Tibial nerve (tissue), 4 donors: ENCODE data around the gene JAML. TPM values are rescaled to one million over a fixed set of nuclear protein-coding genes. Genes with fewer than 3 reads are reported as not detected.

Source experiments
- DNase-seq, 2 donors: peaks; one replicate each; pipeline ENCODE4 v3.0.0-alpha.2; 2019; ENCODE audit warnings: low spot score in 2 of 2
- H3K27ac ChIP-seq, 4 donors: fragments of 200-600 bp; sonication (generic) in 3 of 4; one replicate each; pipeline ENCODE4 v1.5.1; 2017 to 2019; ENCODE audit warnings: mild to moderate bottlenecking in 1 of 4
- H3K27me3 ChIP-seq, 2 donors: fragments of 200-600 bp; sonication (generic) in 1 of 2; one replicate each; pipeline versions ENCODE4 v1.5.1 to v1.6.0; 2017 to 2019
- H3K36me3 ChIP-seq, 3 donors: fragments of 200-600 bp; sonication (generic); one replicate each; pipeline ENCODE4 v1.5.1; 2018 to 2019
- H3K4me1 ChIP-seq, 4 donors: fragments of 200-600 bp; sonication (generic) in 3 of 4; one replicate each; pipeline ENCODE4 v1.5.1; 2017 to 2019
- H3K4me3 ChIP-seq, 4 donors: fragments of 200-600 bp; sonication (generic) in 3 of 4; one replicate each; pipeline ENCODE4 v1.5.1; 2017 to 2019; ENCODE audit warnings: mild to moderate bottlenecking in 1 of 4, moderate library complexity in 1 of 4
- H3K9me3 ChIP-seq, 4 donors: fragments of 200-600 bp; sonication (generic) in 3 of 4; one replicate each; pipeline ENCODE4 v1.5.1; 2017 to 2019
- CTCF ChIP-seq, 5 experiments: fragments of 200-600 bp in 3 of 5; fragments of 450-650 bp in 2 of 5; sonication (generic) in 3 of 5; IDR thresholded peaks; one replicate each; pipeline ENCODE4 v1.5.1; 2016 to 2019; ENCODE audit warnings: antibody characterized with exemption in 5 of 5, mild to moderate bottlenecking in 3 of 5, moderate library complexity in 2 of 5
- EP300 ChIP-seq, 2 donors: sonication (generic); formaldehyde crosslinking; IDR thresholded peaks; one replicate each; pipeline ENCODE4 v1.6.1; 2017; ENCODE audit warnings: antibody characterized with exemption in 2 of 2, mild to moderate bottlenecking in 1 of 2
- POLR2A ChIP-seq, 2 donors: fragments of 450-650 bp; IDR thresholded peaks; one replicate each; pipeline ENCODE4 v1.6.1; 2017; ENCODE audit warnings: antibody characterized with exemption in 2 of 2, mild to moderate bottlenecking in 2 of 2, moderate library complexity in 2 of 2
- WGBS, 2 donors: methylation state at CpG; one replicate each; pipeline ENCODE4 v1.1.5; 2018; 5-methylcytosine and 5-hydroxymethylcytosine counted together
- total RNA-seq, 4 donors: library from RNA; depleted of rRNA; stranded (reverse); fragments of >200 nt; gene quantifications; one replicate each; pipeline ENCODE4 v1.1.0, GENCODE V29; 2016

The JAML gene
- total RNA-seq, 4 donors from 2014 or later, result 0.60 to 4.5 (median 3.9) TPM

DNA sequence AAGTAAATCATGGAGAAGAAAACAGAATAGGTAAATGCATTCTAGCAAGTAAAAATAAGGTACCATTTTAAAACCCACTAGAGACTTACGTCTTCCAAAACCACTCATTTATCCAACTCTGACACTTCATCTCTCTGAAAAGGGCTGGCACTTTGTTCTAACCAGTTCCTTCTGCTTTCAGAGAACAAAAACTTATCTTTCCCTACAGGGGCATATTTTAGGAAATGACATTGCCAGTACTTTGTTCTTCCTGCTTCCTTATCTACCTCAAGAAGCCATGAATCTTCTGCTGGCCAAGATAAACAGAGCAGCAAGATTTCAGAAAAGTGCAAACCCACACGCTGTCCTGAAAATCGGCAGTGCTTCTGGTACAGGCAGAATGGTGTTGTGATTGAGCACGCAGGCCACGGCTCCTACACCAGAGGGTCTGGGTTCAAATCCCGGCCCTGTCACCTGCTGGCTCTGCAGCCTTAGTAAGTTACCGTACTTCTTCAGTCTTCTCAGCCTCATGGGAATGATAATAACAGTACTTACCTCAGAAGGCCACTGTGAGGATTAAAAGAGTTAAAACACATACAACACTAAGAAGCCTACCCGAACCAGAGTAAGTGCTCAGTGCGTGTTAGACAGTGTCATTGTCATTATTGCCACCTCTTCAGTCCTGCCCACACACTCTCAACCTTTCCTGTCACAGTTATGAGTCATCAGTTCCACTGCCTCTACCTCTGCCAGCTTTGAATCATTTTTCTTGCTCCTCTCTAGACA, 16.4 kb upstream of the JAML start:
- Histone ChIP-seq H3K4me1 (peaks cover 0 to 5% (median 1%) of the 10 kb centered on the region in 4 donors), H3K36me3 (no peaks in the 10 kb centered on the region), H3K27me3 (peaks cover 0 to 10% of the 10 kb centered on the region in 2 donors), H3K9me3 (no peaks in the 10 kb centered on the region), H3K4me3 (no peak overlapping the region), H3K27ac (peak overlapping the region in 3 of 4 donors; percentile 41 to 66 (median 58))
- no peak for DNase-seq
- TF ChIP-seq CTCF (IDR thresholded peaks at IDR 0.05) (no peak), POLR2A (IDR thresholded peaks at IDR 0.05) (no peak), EP300 (IDR thresholded peaks at IDR 0.05) (peak in 1 of 2 donors; percentile 55)
- WGBS, 2 donors, result 56 to 73% methylated on average over 9 of the region's 9 CpGs

DNA sequence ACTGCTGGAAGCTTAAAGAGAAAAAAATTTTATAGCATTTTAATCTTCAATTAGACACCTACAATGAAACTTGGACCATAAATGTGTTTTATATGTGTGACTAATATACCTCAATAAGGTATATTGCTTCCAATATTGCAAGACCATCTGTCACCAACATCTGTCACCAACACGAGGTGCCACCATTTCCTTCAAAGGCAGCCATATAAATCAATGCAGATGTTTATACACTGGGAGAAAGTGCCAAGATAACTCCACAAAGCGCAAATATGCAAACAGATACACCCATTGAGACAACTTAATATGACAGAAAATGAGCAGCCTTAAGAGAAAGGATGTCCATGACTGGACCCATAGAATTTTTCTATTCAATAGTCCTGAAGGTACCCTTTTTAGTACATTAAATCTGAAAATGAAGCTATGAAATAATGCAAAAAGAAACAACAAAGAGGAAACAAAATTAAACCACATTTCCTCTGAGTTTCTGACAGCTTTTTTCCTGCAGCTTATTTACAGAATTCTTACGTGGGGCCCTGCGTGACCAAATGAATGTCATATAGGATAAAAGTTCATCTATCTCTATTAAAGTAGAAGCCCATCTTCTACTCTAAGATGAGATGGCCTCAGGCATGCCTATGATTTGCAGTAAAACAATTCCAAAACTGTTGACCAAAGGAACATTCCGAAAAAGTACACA, 14.8 kb upstream of the JAML start:
- Histone ChIP-seq H3K4me3 (no peak overlapping the region), H3K36me3 (no peaks in the 10 kb centered on the region), H3K27me3 (peaks cover 0 to 10% of the 10 kb centered on the region in 2 donors), H3K9me3 (no peaks in the 10 kb centered on the region), H3K27ac (peak overlapping the region in 2 of 4 donors; percentile 5 to 27), H3K4me1 (peaks cover 0 to 5% (median 1%) of the 10 kb centered on the region in 4 donors)
- DNase-seq, result no peak
- WGBS, 2 donors, result 63 to 74% methylated on average over 5 of the region's 5 CpGs
- TF ChIP-seq CTCF (IDR thresholded peaks at IDR 0.05) (no peak), POLR2A (IDR thresholded peaks at IDR 0.05) (no peak)

DNA sequence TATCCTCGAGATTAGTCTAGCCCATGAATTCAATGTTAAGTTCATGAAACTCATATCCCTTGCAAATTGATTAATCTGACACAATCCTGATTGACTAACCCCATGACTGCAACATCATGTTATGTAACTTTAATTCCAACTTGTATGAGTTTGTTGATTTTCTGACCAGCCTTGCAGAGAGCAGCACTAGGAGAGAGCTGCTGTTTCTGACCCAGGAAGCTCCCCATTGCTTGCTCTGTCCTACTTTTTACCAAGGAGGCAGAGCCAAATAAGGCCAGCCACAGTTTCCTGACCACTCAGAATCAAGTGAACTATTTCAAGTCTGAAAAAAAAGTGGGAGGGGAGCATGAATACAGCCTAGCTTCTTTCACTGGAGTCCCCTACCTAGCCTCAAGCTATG, 14.1 kb upstream of the JAML start:
- DNase-seq, result no peak
- Histone ChIP-seq H3K27me3 (peaks cover 0 to 10% of the 10 kb centered on the region in 2 donors), H3K9me3 (no peaks in the 10 kb centered on the region), H3K4me3 (no peak overlapping the region), H3K4me1 (peaks cover 0 to 5% (median 1%) of the 10 kb centered on the region in 4 donors), H3K27ac (no peak overlapping the region), H3K36me3 (no peaks in the 10 kb centered on the region)
- no peak for TF ChIP-seq CTCF (IDR thresholded peaks at IDR 0.05)
- TF ChIP-seq POLR2A (IDR thresholded peaks at IDR 0.05), result no peak
- TF ChIP-seq EP300 (IDR thresholded peaks at IDR 0.05), result no peak
- 75 to 77% methylated on average over 1 of the region's 1 CpG for WGBS, 2 donors

DNA sequence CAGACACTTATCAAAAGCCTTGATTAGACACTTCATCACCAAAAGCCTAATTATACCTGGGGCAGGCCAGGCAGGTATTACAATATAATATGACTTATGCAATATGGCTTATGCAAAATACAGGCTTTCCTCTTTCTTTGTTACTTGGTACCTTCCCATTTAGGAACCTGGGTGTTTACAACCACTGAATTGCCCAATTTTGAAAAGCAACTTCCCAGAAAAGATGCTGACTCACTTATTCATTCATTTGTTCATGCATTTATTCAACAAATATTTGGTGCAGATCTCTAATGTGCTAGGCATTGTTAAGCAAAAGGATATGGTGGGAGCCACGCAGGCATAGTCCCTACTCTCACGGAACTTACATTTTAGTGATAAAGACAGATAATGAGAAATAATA, 13.6 kb upstream of the JAML start:
- H3K27ac ChIP-seq, result no peak overlapping the region

More for the DNA sequence above, 13.6 kb upstream of the JAML start:
- TF ChIP-seq CTCF (IDR thresholded peaks at IDR 0.05) (no peak), EP300 (IDR thresholded peaks at IDR 0.05) (no peak), POLR2A (IDR thresholded peaks at IDR 0.05) (no peak)
- WGBS, 2 donors, result 93% methylated on average over 2 of the region's 2 CpGs
- Histone ChIP-seq H3K4me3 (no peak overlapping the region), H3K4me1 (peaks cover 0 to 5% (median 1%) of the 10 kb centered on the region in 4 donors), H3K9me3 (no peaks in the 10 kb centered on the region), H3K36me3 (no peaks in the 10 kb centered on the region), H3K27me3 (peaks cover 0 to 10% of the 10 kb centered on the region in 2 donors)
- no peak for DNase-seq
